Anterior cingulate cortex (tissue), 58 donors: ENCODE results near the gene TARBP1.
"Not testable (repeated sequence)": the region's sequence is repeated elsewhere in the genome, so short reads cannot be mapped to it uniquely, and the experiment has no call there.

ENCODE experiments used
- DNase-seq, 58 donors: peaks; one replicate each; lab custom pipeline; 2025; lab: John Stamatoyannopoulos, UW

The TARBP1 gene

GRCh38 chr1:234401658-234402057, 77.3 kb downstream of the TARBP1 start:
- no peak for DNase-seq

GRCh38 chr1:234400773-234401172, 78.2 kb downstream of the TARBP1 start:
- DNase-seq = no peak

DNA sequence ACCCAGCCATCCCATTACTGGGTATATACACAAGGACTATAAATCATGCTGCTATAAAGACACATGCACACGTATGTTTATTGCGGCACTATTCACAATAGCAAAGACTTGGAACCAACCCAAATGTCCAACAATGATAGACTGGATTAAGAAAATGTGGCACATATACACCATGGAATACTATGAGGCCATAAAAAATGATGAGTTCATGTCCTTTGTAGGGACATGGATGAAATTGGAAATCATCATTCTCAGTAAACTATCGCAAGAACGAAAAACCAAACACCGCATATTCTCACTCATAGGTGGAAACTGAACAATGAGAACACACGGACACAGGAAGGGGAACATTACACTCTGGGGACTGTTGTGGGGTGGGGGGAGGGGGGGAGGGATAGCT, 79.5 kb downstream of the TARBP1 start:
- not testable (repeated sequence) for DNase-seq

DNA sequence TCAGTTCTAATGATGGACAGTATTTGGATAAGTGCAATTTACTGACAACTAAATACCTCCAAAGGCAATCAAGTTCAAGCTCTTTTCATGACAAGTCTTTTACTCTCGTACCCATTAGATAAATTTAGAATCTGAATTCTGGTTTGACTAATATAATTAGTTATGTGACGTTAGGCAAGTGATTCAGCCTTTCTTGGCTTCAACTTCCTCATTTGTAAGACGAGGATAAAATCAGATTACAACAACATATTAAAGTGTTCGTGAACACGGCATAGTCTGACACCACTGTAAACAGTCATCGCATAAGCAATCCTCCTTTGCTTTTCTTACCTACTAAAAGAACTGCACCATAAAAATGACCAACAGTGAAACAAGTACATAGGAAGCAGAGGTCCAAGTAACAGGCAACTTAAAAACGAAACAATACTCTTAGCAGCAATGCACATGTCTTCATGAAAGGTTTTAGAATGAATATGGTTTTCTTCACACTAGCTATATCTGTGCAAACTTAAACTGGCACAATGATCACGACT, 80.1 kb downstream of the TARBP1 start:
- no peak for DNase-seq

GRCh38 chr1:234397732-234398131, 81.2 kb downstream of the TARBP1 start:
- no peak for DNase-seq

GRCh38 chr1:234396871-234397270, 82.1 kb downstream of the TARBP1 start:
- DNase-seq = no peak

GRCh38 chr1:234396092-234396491, 82.9 kb downstream of the TARBP1 start:
- DNase-seq = no peak

DNA sequence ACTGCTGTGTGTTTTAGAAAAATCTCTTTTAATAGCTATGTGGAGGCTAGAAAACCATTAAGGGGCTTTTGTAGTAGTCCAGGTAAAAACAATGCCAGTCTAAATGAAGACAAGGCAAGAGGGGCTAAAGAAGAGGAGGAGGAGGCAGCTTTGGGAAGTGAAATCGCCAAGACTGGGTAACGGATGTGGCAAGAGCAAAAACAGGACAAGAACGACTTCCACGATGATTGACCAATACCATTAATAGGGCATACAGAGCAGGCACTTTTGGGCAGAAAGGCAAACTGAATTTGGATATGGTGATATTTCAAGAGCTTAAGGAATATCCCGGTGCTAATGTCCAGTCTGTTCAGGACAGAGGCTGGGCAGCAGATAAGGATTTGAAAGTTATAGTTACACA, 83.7 kb downstream of the TARBP1 start:
- no peak for DNase-seq

DNA sequence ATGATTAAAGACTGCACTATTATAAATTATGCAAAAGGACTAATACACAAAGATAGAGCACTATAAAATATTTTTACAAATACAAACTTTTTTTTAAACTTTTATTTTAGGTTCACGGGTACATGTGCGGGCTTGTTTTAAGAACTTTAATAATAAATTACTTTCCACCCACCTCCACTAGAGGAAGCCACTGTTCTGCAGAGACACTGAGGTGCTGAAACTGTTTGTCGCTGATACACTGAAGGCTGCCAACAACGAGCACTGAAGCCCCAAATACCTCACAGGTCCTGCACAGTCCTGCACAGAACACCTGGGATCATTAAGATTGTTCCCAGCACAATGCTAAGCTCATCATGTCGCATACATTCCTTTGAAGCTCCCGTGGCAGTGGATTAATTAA, 85.8 kb downstream of the TARBP1 start:
- no peak for DNase-seq

DNA sequence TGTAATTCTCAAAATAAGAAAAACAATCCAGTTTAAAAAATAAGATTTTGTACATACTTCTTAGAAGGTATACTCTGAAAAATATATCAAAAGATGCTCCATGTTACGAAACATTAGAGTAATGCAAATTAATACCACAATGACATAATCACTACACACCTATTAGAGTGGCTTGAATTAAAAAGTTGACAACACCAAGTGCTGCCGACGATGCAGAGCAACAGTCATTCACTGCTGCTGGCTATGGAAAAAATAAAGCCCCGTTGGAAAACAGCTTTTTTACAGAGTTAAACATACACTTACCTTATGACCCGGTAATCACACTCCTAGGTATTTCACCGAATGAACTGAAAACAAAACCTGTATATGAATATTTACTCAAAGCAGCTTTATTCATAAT, 90.9 kb downstream of the TARBP1 start:
- DNase-seq = no peak

GRCh38 chr1:234386122-234386521, 92.9 kb downstream of the TARBP1 start:
- DNase-seq = no peak

DNA sequence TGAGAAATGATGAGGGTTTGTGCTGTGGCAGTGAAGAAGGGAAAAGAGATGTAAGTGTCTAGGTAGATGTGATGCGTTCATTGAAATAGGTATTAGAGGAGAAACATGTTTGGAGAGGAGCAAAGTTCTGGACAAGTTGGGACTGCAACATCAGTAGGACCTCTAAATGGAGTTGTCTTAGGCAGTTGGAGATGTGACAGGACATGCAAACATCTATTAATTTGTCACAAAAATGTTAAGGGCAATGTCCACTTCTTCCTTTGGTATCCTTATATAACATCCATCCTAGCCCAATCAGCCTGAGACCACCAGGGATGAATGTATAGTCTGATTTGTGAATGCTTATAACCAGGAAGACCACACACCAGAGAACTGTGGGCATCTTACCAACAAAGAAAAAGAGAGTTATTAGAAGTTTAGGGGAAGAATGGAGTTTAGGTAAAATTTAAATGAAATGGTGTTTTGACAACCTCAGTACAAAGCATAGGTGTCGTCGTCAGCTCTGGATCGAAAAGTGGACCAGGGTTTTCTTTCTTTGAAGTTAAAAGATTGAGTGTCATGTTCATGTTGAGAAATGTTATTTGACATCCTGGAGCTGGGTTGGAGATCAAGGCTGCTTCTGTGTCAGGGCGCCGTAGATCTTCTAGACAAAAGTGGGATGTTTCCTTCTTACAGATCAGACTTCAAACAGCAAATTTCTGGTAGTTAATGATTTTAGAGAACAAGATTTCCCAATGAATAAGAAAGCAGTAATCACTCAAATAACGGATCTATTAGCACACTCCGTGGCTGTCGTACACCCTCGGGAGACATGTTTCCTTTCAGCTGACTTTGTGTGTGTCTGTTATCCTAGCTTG, 97.1 kb downstream of the TARBP1 start:
- DNase-seq = no peak

DNA sequence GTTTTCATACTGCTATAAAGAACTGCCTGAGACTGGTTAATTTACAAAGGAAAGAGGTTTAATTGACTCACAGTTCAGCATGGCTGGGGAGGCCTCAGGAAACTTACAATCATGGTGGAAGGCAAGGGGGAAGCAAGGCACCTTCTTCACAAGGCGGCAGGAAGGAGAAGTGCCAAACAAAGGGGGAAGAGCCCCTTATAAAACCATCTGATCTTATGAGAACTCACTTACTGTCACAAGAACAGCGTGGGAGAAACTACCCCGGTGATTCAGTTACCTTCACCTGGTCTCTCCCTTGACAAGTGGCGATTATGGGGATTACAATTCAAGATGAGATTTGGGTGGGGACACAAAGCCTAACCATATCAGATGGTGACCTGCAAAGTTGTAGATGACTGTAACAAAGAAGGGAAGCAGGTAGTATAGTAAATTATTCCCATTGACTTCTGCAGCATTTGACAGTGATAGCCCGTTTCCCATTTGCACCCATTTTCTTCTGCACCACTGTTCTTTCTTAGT, 99.3 kb downstream of the TARBP1 start:
- not testable (repeated sequence) for DNase-seq

DNA sequence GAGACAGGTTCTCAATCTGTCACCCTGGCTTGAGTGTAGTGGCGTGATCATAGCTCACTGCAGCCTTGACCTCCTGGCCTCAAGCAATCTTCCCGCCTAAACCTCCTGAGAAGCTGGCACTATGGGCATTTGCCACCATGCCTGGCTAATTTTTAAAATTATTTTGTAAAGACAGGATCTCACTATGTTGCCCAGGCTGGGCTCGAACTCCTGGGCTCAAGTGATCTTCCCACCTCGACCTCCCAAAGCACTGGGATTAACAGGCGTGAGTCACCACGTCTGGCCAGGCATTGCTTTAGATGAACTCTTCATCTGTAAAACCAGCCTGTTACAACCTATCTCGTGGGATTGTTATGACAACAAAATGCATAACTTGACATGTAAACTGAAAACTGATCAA, 103.3 kb downstream of the TARBP1 start:
- no peak for DNase-seq

- DNase-seq = peak in 1 of 58 donors; percentile 62
These were observed 105.1 kb downstream of the TARBP1 start for GRCh38 chr1:234373959-234374254.

DNA sequence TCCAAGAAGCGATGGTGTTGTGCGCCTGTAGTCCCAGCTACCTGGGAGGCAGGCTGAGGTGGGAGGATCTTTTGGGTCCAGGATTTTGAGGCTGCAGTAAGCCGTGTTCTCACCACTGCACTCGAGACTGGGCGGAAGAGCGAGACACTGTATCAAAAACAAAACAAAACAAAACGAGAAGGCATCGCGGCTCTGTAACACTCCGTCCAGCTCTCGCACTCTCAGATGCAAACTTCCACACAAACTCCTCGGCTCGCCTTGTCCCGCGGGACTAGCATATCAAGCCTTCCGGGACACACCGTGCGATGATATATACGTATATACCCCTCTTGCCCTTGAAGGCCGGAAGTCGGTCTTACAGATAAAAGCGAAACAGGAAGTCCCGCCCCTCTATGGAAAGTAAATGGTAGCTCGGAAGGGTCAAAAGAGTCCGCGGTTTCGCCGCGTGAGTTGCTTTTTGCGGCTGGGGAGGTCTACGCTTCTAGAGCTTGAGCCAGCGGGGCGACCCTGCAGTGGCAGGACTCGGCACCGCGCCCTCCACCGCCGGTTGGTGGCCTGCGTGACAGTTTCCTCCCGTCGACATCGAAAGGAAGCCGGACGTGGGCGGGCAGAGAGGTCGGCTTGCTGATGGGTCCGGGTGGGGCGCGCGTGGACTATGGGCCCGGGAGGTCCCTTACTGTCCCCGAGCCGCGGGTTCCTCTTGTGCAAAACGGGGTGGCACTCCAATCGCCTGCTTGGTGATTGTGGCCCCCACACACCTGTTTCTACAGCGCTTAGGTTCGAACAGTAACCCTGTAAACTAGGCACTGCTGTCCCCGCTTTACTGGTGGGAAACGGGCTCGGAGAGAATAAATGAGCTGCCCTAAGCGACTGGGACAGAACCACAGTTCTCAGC, 105.7 kb downstream of the TARBP1 start, which contains the start of gene COA6:
COA6 (plus strand) TSS at position 393 of the 895 bp plus-strand sequence; CDS start at position 404, 11 bp downstream.
- DNase-seq = peak; percentile 53 to 97 (median 90)

DNA sequence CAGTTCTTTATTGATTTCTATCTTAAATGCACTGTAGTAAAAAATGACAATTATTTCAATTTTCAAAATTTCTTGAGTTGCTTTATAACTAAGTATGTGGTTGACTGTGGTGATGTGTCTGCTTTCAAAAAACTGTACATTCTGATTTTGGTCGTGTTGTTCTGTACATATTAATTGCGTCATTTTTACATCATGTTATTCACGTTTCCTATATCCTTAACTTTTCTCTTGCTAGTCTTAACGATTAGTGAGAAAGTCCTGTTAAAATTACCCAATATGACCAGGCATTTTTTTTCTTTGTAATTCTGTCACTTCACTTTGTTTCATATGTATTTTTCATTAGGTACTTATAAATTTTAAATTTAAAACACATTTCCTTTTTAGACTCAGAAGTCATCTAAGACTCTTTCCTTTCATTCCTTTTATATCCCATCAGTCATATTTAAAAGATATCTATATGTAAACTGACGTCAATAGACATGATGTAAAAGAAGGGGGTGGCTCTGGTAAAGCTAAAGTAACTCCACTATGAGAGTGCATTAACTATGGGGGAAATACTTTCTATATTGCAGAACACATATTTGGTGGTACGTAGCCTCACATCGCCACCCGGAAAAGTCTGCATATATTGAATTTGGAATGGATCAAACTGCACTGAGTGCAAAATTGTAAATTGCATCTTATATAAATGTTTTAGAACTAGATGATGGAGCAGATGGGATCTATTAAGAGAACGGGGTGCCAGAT, 106.8 kb downstream of the TARBP1 start:
- no peak for DNase-seq

DNA sequence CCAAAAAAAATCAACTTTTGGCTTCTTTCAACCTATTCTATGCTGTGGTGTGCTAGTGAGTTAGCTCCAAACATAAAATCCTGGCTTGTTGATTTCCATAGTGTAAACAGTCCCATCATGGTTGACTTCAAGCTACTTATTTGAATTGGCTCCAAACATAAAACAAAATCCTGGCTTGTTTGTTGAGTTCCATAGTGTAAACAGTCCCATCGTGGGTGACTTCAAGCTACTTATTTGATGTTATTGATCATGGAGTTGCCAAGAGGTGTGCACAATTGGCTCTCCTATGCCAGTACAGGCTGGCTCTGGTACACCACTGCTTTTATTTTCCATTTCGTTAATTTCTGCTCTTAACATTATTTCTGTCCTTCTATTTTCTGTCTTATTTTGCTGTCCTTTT, 107.6 kb downstream of the TARBP1 start:
- DNase-seq = no peak

GRCh38 chr1:234369784-234370183, 109.2 kb downstream of the TARBP1 start:
- DNase-seq = no peak

- DNase-seq = no peak
These were observed 109.9 kb downstream of the TARBP1 start for GRCh38 chr1:234369033-234369430.
